ENCODE measurements around the gene ZNF362.
"Not testable (repeated sequence)": the region's sequence is repeated elsewhere in the genome, so short reads cannot be mapped to it uniquely, and the experiment has no call there.

The ZNF362 gene, protein sequence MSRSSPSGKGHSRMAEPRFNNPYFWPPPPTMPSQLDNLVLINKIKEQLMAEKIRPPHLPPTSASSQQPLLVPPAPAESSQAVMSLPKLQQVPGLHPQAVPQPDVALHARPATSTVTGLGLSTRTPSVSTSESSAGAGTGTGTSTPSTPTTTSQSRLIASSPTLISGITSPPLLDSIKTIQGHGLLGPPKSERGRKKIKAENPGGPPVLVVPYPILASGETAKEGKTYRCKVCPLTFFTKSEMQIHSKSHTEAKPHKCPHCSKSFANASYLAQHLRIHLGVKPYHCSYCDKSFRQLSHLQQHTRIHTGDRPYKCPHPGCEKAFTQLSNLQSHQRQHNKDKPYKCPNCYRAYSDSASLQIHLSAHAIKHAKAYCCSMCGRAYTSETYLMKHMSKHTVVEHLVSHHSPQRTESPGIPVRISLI

GRCh38 chr1:33256471-33257206 lies at the start of gene ZNF362:
Gene ZNF362, plus strand, starts transcription at chr1:33256492. Its CDS starts 14,083 bp downstream, at chr1:33270575.
- DNase-seq (ENCODE audit: low spot score) = peak; percentile 74

DNA sequence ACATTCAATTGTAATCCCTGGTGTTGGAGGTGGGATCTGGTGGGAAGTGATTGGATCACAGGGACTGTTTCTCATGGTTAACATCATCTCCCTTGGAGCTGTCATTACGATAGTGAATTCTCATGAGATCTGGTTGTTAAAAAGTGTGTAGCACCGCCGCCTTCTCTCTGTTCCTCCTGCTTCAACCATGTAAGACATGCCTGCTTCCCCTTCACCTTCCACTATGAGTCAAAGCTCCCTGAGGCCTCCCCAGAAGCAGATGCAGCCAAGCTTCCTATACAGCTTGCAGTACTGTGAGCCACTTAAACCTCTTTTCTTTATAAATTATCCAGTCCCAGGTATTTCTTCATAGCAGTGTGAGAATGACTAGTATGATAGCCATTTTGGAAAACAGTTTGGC lies 44.3 kb upstream of the ZNF362 start:
- no peak for DNase-seq (ENCODE audit: low spot score)

- no peak for DNase-seq (ENCODE audit: low spot score)
Observed at GRCh38 chr1:33219886-33220661, 36.2 kb upstream of the ZNF362 start.

DNA sequence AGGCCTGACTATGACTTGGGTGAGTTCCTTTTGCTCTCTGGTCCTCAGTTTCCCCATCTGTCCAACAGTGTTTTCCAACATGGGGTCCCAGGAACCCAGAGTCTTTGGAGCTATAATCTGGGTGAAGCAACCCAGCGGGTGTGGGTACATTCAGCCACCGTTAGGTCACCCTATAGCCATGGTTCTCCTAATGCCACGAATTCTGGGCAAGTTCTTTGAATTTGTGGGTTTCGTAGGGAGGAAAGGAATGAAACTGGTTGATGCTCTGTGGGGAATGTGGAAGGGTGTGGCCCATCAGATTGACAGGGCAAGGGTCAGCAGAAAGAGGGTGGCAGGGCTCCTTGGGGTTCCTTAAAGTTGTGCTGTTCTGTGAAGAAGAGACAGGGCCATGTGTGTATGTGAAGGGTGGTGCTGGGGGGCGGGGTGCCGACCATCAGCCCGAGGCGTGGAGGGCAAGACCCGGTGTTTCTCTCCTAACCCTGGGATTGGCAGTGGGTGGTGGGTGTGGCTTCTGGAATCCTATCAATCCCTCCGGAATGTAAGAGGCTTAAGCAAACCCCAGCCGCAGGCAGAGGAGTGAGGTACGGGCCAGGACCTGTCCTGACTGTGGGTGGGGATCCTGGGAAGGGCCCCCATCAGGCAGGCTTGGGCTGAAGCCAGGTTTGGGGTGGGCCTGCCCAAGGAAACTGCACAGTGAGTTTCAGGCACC lies 35.5 kb upstream of the ZNF362 start:
- no peak for DNase-seq (ENCODE audit: low spot score)

DNA sequence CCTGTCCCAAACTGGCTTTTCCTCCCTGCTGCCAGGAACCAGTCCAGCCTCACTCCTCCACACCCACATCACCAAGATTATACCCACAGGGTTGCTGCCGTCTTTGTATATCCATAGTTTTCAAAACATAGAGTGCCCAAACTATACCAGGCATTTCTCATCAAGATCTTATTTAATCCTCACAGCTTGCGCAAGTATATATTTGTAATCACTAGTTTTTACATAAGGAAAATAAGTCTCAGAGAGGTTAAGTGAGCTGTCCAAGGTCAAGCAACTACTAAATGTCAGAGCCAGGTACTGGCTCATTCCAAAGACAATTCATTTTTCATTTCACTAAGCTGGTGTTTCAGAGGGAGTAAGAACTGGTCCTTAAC lies 34.9 kb upstream of the ZNF362 start:
- no peak for DNase-seq (ENCODE audit: low spot score)

DNA sequence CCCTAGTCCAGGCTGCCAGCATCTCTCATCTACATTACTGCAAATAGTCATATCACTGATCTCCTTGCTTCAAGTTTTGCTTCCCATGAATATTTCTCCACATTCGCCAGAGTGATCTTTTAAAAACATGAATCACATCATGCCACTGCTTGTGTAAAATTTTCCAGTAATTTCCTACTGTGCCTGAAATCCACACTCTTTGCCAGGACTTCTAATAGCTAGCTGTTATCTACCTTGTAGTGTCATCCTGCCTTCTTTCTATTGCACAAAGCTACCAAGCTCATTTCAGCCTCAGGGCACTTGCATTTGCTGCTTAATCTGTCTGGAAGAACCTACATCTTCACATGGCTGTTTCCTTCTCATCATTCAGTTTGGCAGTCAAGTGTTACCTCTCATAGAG lies 33.9 kb upstream of the ZNF362 start:
- no peak for DNase-seq (ENCODE audit: low spot score)

GRCh38 chr1:33224166-33224707 lies 32.1 kb upstream of the ZNF362 start:
- no peak for DNase-seq (ENCODE audit: low spot score)

DNA sequence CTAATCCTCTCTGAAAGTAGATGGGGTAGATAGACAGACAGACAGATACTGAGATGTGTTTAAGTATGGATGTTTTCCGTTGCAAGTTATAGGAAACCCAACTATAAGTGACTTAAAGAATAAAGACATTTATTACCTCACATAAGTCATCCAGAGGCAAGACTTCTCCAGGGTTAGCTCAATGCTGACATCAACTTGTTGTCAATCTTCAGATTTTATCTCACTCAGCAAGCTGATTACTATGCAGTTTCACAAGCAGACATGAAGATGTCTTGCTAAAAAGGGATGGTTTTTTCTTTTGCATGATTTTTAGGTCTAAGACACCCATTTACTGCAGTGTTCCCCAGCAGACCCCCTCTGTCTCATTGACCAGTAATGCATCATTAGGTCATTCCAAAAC lies 30.7 kb upstream of the ZNF362 start:
- no peak for DNase-seq (ENCODE audit: low spot score)

GRCh38 chr1:33228935-33229487 lies 27.3 kb upstream of the ZNF362 start:
- DNase-seq (ENCODE audit: low spot score) = peak; percentile 87

DNA sequence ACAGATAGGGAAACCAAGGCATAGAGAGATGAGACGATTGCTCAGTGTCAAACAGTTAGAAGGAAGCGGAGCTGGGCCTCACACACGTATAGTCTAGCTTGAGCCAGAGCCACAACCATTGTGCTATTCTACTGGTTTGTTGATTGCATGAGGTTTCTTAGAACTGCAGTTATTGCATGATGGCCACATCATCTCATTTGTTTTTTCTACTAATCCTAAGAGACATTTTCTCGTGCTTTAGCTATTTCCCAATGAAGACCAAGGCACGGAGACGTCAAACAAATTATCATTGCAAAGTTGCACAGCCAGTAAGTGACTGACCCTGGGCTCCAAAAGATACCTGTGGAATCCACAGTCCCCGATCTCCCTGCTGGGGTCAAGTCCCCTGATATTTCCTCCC lies 25.1 kb upstream of the ZNF362 start:
- DNase-seq (ENCODE audit: low spot score) = no peak

- DNase-seq (ENCODE audit: low spot score) = no peak
Observed at GRCh38 chr1:33232716-33233115, 23.6 kb upstream of the ZNF362 start.

DNA sequence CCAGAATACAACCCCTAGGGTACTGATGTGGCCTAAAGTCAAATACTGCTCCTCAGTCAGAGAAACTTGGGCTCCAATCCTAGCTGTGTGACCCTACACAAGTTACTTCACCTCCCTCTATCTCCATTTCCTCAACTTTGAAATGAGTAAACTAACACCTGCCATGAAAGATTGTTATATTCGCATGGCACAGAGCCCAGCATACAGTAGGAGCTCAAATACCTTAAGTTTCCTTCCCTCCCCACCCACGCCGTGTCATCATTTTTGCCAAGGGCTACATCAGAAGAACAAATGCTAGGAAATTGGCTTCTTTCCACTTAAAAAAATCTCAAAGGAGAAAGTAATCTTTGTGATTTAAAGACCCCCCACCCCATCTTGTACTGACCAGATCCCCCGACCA lies 22.2 kb upstream of the ZNF362 start:
- DNase-seq (ENCODE audit: low spot score) = no peak

DNA sequence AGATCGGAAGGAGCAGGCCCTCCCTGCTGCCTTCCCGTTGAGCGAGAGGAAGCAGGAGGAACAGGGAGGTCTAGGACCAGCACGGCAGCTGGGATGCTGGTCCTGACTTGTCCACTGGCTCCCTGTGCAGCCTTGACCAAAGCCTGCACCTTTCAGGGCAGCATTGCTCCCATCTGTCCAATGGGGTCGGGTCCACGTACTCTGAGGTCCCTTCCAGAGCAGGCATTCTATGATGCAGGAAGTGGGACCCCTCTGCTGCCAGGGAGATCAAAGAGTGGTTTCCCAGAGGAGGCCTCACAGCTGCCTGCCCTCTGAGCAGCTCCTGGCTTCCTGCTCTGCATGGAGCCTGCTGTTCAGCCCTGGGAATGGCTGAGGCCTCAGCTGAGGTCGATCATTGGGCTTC lies 21.7 kb upstream of the ZNF362 start:
- no peak for DNase-seq (ENCODE audit: low spot score)

- no peak for DNase-seq (ENCODE audit: low spot score)
Observed at GRCh38 chr1:33235521-33235920, 20.8 kb upstream of the ZNF362 start.

DNA sequence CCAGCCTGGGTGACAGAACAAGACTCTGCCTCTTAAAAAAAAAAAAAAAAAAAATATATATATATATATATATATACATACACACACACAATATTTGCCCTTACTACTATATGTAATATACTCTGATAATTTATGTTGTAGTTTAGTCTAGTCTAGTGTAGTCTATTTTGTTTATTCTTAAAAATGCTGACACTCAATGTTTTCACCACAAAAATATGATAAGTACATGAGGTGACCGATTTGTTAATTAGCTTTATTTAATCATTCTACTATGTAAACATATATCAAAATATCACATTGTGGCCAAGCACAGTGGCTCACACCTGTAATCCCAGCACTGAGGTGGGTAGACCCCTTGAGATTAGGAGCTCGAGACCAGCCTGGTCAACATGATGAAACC lies 19.8 kb upstream of the ZNF362 start:
- DNase-seq (ENCODE audit: low spot score) = no peak

- DNase-seq (ENCODE audit: low spot score) = no peak
Observed at GRCh38 chr1:33237579-33237978, 18.7 kb upstream of the ZNF362 start.

DNA sequence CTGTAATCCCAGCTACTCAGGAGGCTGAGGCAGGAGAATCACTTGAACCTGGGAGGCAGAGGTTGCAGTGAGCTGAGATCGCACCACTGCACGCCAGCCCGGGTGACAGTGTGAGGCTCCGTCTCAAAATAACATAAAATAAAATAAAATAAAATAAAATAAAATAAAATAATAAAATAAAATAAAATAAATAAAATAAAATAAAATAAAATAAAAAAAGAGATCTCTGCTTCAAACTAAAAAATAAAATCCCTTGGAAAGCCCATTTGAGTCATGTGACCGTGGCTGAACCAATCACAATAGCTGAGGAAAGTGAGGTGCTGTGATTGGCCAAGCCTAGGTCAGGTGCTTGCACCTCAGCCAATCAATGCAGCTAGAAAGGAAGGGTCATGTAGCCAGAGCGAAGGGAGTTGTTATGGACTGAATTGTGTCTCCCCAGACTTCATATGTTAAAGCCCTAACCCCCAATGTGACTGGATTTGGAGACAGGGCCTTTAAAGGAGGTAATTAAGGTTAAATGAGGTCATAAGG lies 18.0 kb upstream of the ZNF362 start:
- DNase-seq (ENCODE audit: low spot score) = not testable (repeated sequence)

DNA sequence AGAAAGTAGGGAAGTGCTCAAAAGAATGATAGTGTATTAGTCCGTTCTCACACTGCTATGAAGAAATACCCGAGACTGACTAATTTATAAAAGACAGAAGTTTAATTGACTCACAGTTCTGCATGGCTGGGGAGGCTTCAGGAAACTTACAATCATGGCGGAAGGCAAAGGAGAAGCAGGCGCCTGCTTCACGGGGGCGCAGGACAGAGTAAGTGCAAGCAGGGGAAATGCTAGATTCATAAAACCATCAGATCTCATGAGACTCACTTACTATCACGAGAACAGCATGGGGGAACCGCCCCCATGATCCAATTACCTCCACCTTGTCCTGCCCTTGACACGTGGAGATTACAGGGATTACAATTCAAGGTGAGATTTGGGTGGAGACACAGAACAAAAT lies 16.9 kb upstream of the ZNF362 start:
- DNase-seq (ENCODE audit: low spot score) = not testable (repeated sequence)

- DNase-seq (ENCODE audit: low spot score) = no peak
Observed at GRCh38 chr1:33241866-33242265, 14.4 kb upstream of the ZNF362 start.

DNA sequence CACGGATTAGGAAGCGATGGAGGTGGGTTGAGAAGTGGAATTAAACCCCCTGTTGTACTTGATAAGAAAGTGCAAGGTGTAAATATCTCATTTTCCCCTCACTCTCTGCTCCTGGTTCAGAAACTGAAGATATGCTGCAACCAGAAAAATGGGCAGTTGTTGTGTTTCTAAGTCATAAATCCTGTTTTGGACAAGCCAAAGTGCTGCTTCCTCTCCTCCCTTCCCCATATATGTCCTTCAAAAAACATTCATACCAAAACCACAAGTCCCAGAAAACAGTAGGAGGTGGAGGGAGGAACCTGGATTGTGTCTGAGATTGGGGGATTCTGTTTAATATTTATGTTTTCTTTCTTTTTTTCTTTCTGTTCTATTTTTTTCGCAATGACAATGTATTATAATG lies 13.6 kb upstream of the ZNF362 start:
- DNase-seq (ENCODE audit: low spot score) = no peak

DNA sequence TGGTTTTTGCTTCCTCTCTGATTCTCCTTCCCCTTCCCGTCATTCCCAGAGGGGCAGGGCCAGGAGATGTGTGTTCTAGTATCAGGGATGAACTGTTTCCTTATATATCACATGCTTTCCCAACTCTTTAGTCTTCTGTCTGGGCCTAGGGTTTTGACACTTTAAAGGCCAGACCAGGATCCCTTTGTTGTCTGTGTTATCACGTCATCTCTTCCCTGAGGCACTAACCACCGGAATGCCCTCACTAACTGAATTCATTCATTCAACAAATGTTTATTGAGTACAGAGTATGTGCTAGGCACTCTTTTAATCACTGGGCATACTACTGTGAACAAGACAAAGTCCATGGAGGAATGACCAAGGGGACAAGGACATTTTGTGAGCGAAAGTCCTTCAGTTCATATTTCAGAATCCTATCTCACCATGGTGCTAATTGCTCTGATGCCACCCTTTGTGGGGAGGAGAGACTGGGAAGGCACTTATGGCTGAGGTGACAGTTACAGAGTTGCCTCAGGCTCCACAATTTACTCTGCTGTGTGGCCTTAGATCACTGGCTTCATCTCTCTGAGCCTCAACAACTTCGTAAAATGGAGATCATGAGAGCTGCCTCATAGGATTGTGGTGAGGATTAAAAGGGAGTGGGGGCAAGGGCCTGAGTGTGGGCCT lies 12.0 kb upstream of the ZNF362 start:
- DNase-seq (ENCODE audit: low spot score) = peak; percentile 55

Data from AG08395 (cell line).